IPS DF 6.9 (cell line): Measurements from ENCODE around the gene STX17.

Source experiments
- DNase-seq: peaks from one replicate; pipeline ENCODE4 v3.0.0-alpha.2; 2013; ENCODE audit warnings: low read depth, low spot score
- H3K27ac ChIP-seq: one replicate; pipeline ENCODE4 v1.5.1; 2013; ENCODE audit warnings: low read length, control low read depth
- H3K27me3 ChIP-seq: 2 replicates; pipeline ENCODE4 v1.6.1; 2013; ENCODE audit warnings: mild to moderate bottlenecking, low read length; ENCODE audit not compliant: control insufficient read depth, insufficient read depth
- H3K36me3 ChIP-seq: 2 replicates; pipeline ENCODE4 v1.6.1; 2013; ENCODE audit warnings: low read length; ENCODE audit not compliant: control insufficient read depth, insufficient read depth
- H3K4me1 ChIP-seq: 2 replicates; pipeline ENCODE4 v1.6.1; 2013; ENCODE audit warnings: low read length; ENCODE audit not compliant: control insufficient read depth, insufficient read depth
- H3K4me3 ChIP-seq: 2 replicates; pipeline ENCODE4 v1.5.1; 2013; ENCODE audit warnings: mild to moderate bottlenecking, low read length
- H3K9me3 ChIP-seq: 2 replicates; pipeline ENCODE4 v1.6.1; 2013; ENCODE audit warnings: low read length, inconsistent platforms; ENCODE audit not compliant: control insufficient read depth, insufficient read depth
- WGBS: extraction: QIAGEN DNeasy Blood & Tissue Kit; methylation state at CpG from one replicate; pipeline ENCODE4 v1.1.7; 2013; ENCODE audit warnings: mixed read lengths, missing lambda C conversion rate; ENCODE audit not compliant: insufficient read length, insufficient coverage; 5-methylcytosine and 5-hydroxymethylcytosine counted together

Gene STX17

GRCh38 chr9:99903393-99903792, 3.1 kb upstream of the STX17 start:
- no peak overlapping the region for H3K27ac ChIP-seq
- H3K4me3 ChIP-seq = no peak overlapping the region
- no peaks in the 10 kb centered on the region for H3K27me3 ChIP-seq
- no peak for DNase-seq
- no peaks in the 10 kb centered on the region for H3K9me3 ChIP-seq
- no peaks in the 10 kb centered on the region for H3K4me1 ChIP-seq
- no CpG with 5 or more reads among the region's 1 CpG for WGBS
- H3K36me3 ChIP-seq = no peaks in the 10 kb centered on the region

GRCh38 chr9:99905833-99906402, 536 bp upstream of the STX17 start:
- no peaks in the 10 kb centered on the region for H3K36me3 ChIP-seq
- no CpG with 5 or more reads among the region's 9 CpGs for WGBS
- peak overlapping the region; percentile 92; the same call in 1 of the 2 replicates for H3K4me3 ChIP-seq
- no peak overlapping the region for H3K27ac ChIP-seq
- H3K4me1 ChIP-seq = no peaks in the 10 kb centered on the region
- no peaks in the 10 kb centered on the region for H3K27me3 ChIP-seq
- DNase-seq = no peak
- no peaks in the 10 kb centered on the region for H3K9me3 ChIP-seq

DNA sequence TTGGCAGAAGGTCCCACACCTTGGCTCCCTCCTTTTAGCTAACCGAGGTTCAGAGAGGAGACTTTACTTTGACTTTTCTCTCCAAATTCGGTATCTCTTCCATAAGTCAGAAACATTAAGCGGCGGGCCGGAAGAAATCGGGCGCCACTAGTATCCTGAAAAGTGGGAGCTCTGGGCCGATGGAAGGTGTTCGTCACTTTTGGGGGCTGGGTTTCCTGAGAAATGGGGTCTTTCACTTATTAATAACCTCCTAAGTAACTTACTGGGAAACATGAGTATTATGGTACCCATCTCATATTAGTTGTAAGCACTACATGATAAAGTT, 716 bp downstream of the STX17 start:
- peak overlapping the region; percentile 92 for H3K4me3 ChIP-seq
- no peaks in the 10 kb centered on the region for H3K9me3 ChIP-seq
- H3K27ac ChIP-seq = no peak overlapping the region
- WGBS = no CpG with 5 or more reads among the region's 9 CpGs
- H3K36me3 ChIP-seq = no peaks in the 10 kb centered on the region
- no peak for DNase-seq
- no peaks in the 10 kb centered on the region for H3K27me3 ChIP-seq
- no peaks in the 10 kb centered on the region for H3K4me1 ChIP-seq

DNA sequence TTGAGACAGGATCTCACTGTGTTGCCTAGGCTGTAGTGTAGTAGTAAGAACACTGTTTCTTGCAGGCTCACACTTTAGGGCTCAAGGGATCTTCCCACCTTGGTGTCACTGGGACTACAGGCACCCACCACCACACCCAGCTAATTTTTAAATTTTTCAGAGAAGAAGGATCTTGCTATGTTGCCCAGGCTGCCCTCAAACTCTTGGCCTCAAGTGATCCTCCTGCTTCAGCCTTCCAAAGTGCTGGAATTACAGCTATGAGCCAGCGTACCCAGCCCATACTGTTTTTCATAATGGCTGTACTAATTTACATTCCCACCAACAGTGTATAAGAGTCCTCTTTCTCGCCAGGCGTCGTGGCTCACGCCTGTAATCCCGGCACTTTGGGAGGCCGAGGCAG, 5.1 kb downstream of the STX17 start:
- no peaks in the 10 kb centered on the region for H3K27me3 ChIP-seq
- no peak for DNase-seq
- WGBS = no CpG with 5 or more reads among the region's 7 CpGs
- H3K27ac ChIP-seq = no peak overlapping the region
- H3K4me1 ChIP-seq = no peaks in the 10 kb centered on the region
- no peaks in the 10 kb centered on the region for H3K36me3 ChIP-seq
- H3K4me3 ChIP-seq = no peak overlapping the region
- H3K9me3 ChIP-seq = no peaks in the 10 kb centered on the region

- H3K36me3 ChIP-seq = no peaks in the 10 kb centered on the region
- no peaks in the 10 kb centered on the region for H3K9me3 ChIP-seq
- no peak for DNase-seq
- H3K27ac ChIP-seq = no peak overlapping the region
- H3K4me3 ChIP-seq = no peak overlapping the region
- no peaks in the 10 kb centered on the region for H3K27me3 ChIP-seq
- H3K4me1 ChIP-seq = no peaks in the 10 kb centered on the region; the same call in 1 of the 2 replicates
- WGBS = no CpG with 5 or more reads among the region's 1 CpG
These were observed 10.2 kb downstream of the STX17 start for GRCh38 chr9:99916650-99917049.

GRCh38 chr9:99918134-99918533, 11.7 kb downstream of the STX17 start:
- H3K27me3 ChIP-seq = no peaks in the 10 kb centered on the region
- H3K9me3 ChIP-seq = no peaks in the 10 kb centered on the region
- no peaks in the 10 kb centered on the region; the same call in 1 of the 2 replicates for H3K4me1 ChIP-seq
- H3K4me3 ChIP-seq = no peak overlapping the region
- H3K36me3 ChIP-seq = no peaks in the 10 kb centered on the region
- H3K27ac ChIP-seq = no peak overlapping the region
- no CpG with 5 or more reads among the region's 3 CpGs for WGBS
- DNase-seq = no peak

- H3K27me3 ChIP-seq = no peaks in the 10 kb centered on the region
- no peak overlapping the region for H3K27ac ChIP-seq
- no peak for DNase-seq
- H3K4me3 ChIP-seq = no peak overlapping the region
- no peaks in the 10 kb centered on the region; the same call in 1 of the 2 replicates for H3K4me1 ChIP-seq
- H3K9me3 ChIP-seq = no peaks in the 10 kb centered on the region
- H3K36me3 ChIP-seq = no peaks in the 10 kb centered on the region
- WGBS = no CpG with 5 or more reads among the region's 2 CpGs
These were observed 13.5 kb downstream of the STX17 start for GRCh38 chr9:99919930-99920329.

DNA sequence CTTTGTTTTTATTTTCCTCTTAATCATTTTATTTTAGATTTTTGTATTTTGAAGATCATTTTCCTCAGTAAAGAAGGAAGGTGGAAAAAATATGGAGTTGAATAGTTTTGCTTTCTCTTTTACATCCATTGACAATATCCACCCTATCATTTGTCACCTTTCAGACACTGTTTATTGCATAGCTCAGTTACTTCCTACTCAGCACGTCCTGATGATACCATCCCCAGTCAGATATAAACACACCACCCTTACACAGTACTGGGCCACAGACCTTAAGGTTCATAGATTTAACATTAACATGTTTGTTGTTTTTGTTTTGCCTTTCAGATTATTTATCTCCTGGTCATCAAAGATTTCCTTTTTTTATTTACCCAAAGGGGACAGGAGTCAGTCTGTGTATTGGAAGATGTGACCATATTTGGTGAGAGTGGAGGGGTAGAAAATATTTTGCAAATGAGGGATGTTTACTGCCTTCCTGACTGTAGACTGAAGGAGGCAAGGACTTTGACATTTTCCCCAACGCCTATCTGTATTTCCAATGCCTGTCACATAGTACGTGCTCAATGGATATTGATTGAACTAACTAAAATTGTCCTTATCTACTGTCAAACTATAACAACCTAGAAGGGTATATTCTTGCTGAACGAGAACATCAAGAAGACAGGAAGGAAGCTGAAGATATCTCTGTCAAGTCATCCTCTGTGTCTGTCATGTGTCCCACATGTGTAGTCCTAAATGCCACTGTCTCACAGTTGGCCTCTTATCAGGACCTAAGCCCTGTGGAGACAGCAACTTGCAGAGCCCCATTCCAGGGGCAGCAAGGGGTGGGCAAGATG, 15.6 kb downstream of the STX17 start:
- no peaks in the 10 kb centered on the region for H3K27me3 ChIP-seq

GRCh38 chr9:99922711-99923030, 16.2 kb downstream of the STX17 start:
- Histone ChIP-seq H3K27me3 (no peaks in the 10 kb centered on the region), H3K4me1 (no peaks in the 10 kb centered on the region; the same call in 1 of the 2 replicates), H3K9me3 (no peaks in the 10 kb centered on the region), H3K4me3 (no peak overlapping the region), H3K36me3 (no peaks in the 10 kb centered on the region), H3K27ac (no peak overlapping the region)
- no peak for DNase-seq

More for the DNA sequence above, 15.6 kb downstream of the STX17 start:
- no peaks in the 10 kb centered on the region for H3K36me3 ChIP-seq
- no peak overlapping the region for H3K4me3 ChIP-seq
- H3K4me1 ChIP-seq = no peaks in the 10 kb centered on the region; the same call in 1 of the 2 replicates
- no peak overlapping the region for H3K27ac ChIP-seq
- H3K9me3 ChIP-seq = no peaks in the 10 kb centered on the region
- no peak for DNase-seq
- no CpG with 5 or more reads among the region's 4 CpGs for WGBS

- WGBS = no CpG with 5 or more reads among the region's 4 CpGs
- H3K36me3 ChIP-seq = no peaks in the 10 kb centered on the region
These were observed 19.1 kb downstream of the STX17 start for GRCh38 chr9:99925541-99925940.

GRCh38 chr9:99929652-99930051, 23.2 kb downstream of the STX17 start:
- no peaks in the 10 kb centered on the region for H3K27me3 ChIP-seq
- H3K4me3 ChIP-seq = no peak overlapping the region
- no peaks in the 10 kb centered on the region for H3K9me3 ChIP-seq
- DNase-seq = no peak
- no CpG with 5 or more reads among the region's 2 CpGs for WGBS
- no peaks in the 10 kb centered on the region for H3K36me3 ChIP-seq
- H3K4me1 ChIP-seq = no peaks in the 10 kb centered on the region
- no peak overlapping the region for H3K27ac ChIP-seq

More at GRCh38 chr9:99925541-99925940, 19.1 kb downstream of the STX17 start:
- no peak for DNase-seq
- H3K4me1 ChIP-seq = no peaks in the 10 kb centered on the region
- H3K4me3 ChIP-seq = no peak overlapping the region
- no peaks in the 10 kb centered on the region for H3K27me3 ChIP-seq
- H3K9me3 ChIP-seq = no peaks in the 10 kb centered on the region
- H3K27ac ChIP-seq = no peak overlapping the region
